KMS-11 (cell line): ENCODE measurements around the gene SLC5A2.

ENCODE experiments used
- H2AFZ ChIP-seq: fragments of 200-600 bp; sonication (generic); 2 replicates; pipeline ENCODE4 v1.6.1; 2016; ENCODE audit warnings: antibody characterized with exemption, mixed run types, low read depth
- H3K27ac ChIP-seq: fragments of 200-600 bp; sonication (generic); 2 replicates; pipeline ENCODE4 v1.6.1; 2016; ENCODE audit warnings: mild to moderate bottlenecking, mixed run types
- H3K27me3 ChIP-seq: fragments of 200-600 bp; sonication (generic); 2 replicates; pipeline ENCODE4 v1.6.1; 2017; ENCODE audit warnings: mild to moderate bottlenecking, low read depth, mixed run types, moderate library complexity; ENCODE audit not compliant: insufficient read depth
- H3K36me3 ChIP-seq: fragments of 200-600 bp; sonication (generic); 2 replicates; pipeline ENCODE4 v1.6.1; 2017; ENCODE audit warnings: mild to moderate bottlenecking, mixed run types; ENCODE audit not compliant: insufficient read depth
- H3K4me1 ChIP-seq: fragments of 200-600 bp; sonication (generic); 2 replicates; pipeline ENCODE4 v1.6.1; 2016; ENCODE audit warnings: mild to moderate bottlenecking, low read depth, mixed run types; ENCODE audit not compliant: poor library complexity, severe bottlenecking
- H3K4me2 ChIP-seq: fragments of 200-600 bp; sonication (generic); 2 replicates; pipeline ENCODE4 v1.7.0; 2016; ENCODE audit warnings: mild to moderate bottlenecking, mixed run types
- H3K4me3 ChIP-seq: fragments of 200-600 bp; sonication (generic); IDR thresholded peaks from 2 replicates; pipeline ENCODE4 v1.6.1; 2017; ENCODE audit warnings: low read depth, low read length, mixed read lengths; ENCODE audit not compliant: insufficient read depth
- H3K79me2 ChIP-seq: fragments of 200-600 bp; sonication (generic); 2 replicates; pipeline ENCODE4 v1.6.1; 2016; ENCODE audit warnings: low read depth, mixed run types; ENCODE audit not compliant: insufficient read depth
- H3K9ac ChIP-seq: fragments of 200-600 bp; sonication (generic); 2 replicates; pipeline ENCODE4 v1.6.1; 2016; ENCODE audit warnings: mild to moderate bottlenecking, mixed run types
- H4K20me1 ChIP-seq: fragments of 200-600 bp; sonication (generic); 2 replicates; pipeline ENCODE4 v1.6.1; 2016; ENCODE audit warnings: mild to moderate bottlenecking, mixed run types; ENCODE audit not compliant: insufficient read depth
- TF ChIP-seq, protein P1 (sequence below): fragments of 200-600 bp; sonication (generic); conservative IDR thresholded peaks from 2 replicates; pipeline ENCODE4 v1.6.1; 2017; ENCODE audit warnings: low read depth, mild to moderate bottlenecking, antibody characterized with exemption, low read length, moderate library complexity, mixed read lengths

Gene SLC5A2

DNA sequence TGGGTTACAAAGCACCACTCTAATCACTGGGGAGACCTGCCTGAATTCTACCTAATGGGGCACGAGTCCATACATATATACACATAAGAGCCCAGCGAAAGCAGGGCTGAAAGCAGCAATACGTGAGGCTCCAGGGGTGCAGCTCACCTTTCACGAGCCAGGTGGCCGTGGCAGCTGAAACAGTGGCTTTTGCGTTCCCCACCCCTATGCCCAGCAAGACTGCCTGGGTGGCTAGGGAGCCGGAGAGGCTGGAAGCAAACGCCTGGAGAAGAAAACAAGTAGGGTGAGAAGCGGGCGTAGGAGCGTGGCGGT lies 24.6 kb downstream of the SLC5A2 start:
- TF ChIP-seq, protein P1, sequence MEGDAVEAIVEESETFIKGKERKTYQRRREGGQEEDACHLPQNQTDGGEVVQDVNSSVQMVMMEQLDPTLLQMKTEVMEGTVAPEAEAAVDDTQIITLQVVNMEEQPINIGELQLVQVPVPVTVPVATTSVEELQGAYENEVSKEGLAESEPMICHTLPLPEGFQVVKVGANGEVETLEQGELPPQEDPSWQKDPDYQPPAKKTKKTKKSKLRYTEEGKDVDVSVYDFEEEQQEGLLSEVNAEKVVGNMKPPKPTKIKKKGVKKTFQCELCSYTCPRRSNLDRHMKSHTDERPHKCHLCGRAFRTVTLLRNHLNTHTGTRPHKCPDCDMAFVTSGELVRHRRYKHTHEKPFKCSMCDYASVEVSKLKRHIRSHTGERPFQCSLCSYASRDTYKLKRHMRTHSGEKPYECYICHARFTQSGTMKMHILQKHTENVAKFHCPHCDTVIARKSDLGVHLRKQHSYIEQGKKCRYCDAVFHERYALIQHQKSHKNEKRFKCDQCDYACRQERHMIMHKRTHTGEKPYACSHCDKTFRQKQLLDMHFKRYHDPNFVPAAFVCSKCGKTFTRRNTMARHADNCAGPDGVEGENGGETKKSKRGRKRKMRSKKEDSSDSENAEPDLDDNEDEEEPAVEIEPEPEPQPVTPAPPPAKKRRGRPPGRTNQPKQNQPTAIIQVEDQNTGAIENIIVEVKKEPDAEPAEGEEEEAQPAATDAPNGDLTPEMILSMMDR, result no peak
- peak overlapping the region; percentile 67 for H3K27ac ChIP-seq
- H3K4me2 ChIP-seq, result peak overlapping the region; percentile 83
- H3K27me3 ChIP-seq, result no peaks in the 10 kb centered on the region
- peaks cover 21% of the 10 kb centered on the region for H3K4me1 ChIP-seq
- H3K4me3 ChIP-seq, result no peak overlapping the region
- H2AFZ ChIP-seq, result peak overlapping the region; percentile 75
- 0 out of 2 replicates have a peak, but pooled peaks cover 2% of the 10 kb centered on the region for H3K36me3 ChIP-seq
- no peaks in the 10 kb centered on the region for H4K20me1 ChIP-seq
- H3K9ac ChIP-seq, result peak overlapping the region; percentile 84
- H3K79me2 ChIP-seq, result peaks cover 26% of the 10 kb centered on the region

DNA sequence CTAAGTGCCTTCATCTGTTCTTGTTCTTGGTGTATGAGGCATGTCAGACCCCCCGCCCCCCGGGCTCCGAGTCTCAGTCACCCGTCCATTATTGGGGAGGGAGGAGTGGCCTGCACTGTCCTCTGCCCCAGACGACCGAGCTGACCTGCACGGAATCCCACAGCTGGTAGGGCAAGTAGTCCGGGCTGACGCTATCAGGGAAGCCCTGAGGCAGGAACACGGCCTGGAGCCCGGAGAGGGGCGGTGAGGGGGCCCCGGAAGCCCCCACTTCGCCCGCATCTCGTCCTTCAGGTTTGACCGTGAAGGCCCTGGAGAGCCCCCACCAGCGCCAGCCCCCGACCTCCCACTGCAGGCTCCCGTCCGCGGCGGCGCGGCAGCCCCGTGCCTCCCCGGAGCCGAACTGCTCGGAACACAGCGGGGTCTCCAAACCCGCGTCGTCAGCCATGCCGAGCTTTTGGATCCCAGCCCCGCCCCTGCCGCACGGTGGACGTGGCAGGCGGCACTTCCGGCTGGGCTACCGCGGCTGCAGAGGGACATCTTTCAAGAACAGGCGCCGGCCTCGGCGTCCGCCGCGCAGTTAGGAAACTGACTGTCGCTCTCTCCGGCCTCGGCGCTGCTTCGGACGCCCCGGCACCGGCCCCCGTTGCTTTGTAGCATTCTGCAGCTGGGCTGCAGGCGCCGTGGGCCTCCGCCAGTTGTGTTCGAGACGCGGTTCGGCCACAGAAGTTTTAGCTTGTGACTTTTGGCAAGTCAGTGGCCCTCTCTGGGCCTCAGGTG lies 25.2 kb downstream of the SLC5A2 start, which contains the start of gene RUSF1:
Gene RUSF1, minus strand, starts transcription at position 463 of the 777 bp plus-strand sequence. Its CDS starts 18 bp downstream, at position 445.
- TF ChIP-seq, protein P1, result no peak
- H3K4me1 ChIP-seq, result peaks cover 21% of the 10 kb centered on the region
- no peak within 1 kb of the TSS for H3K4me3 ChIP-seq
- H3K9ac ChIP-seq, result peak within 1 kb of the TSS; percentile 84
- 0 out of 2 replicates have a peak, but pooled peaks cover 2% of the 10 kb centered on the region for H3K36me3 ChIP-seq
- peak within 1 kb of the TSS; percentile 83 for H3K4me2 ChIP-seq
- H3K27ac ChIP-seq, result peak within 1 kb of the TSS; percentile 67
- H3K27me3 ChIP-seq, result no peaks in the 10 kb centered on the region
- no peaks in the 10 kb centered on the region for H4K20me1 ChIP-seq
- peaks cover 26% of the 10 kb centered on the region for H3K79me2 ChIP-seq
- peak within 1 kb of the TSS; percentile 75 for H2AFZ ChIP-seq

GRCh38 chr16:31508706-31509195 lies 25.8 kb downstream of the SLC5A2 start:
- H3K9ac ChIP-seq, result peak overlapping the region; percentile 84
- H3K36me3 ChIP-seq, result 0 out of 2 replicates have a peak, but pooled peaks cover 2% of the 10 kb centered on the region

DNA sequence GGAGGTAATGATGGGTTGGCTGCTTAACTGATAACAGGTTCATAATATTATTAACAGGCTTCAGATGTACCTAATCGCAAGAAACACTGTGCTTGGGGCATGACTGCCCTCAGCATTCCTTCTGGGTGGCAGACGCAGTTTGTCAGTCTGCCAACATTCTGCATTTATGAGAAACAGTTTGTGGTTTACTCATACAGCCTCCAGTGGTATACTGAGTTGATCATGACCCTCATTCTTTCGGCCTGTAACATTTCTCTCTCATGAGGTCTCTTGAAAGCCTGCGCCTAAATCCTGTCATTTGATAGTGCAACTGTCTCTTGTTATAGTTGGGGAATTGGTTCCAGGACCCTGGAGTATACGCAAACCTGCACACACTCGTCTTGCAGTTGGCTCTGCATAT lies 30.2 kb downstream of the SLC5A2 start:
- H3K27ac ChIP-seq, result no peak overlapping the region
- no peak overlapping the region for H2AFZ ChIP-seq
- H3K9ac ChIP-seq, result no peak overlapping the region
- H3K36me3 ChIP-seq, result no peaks in the 10 kb centered on the region
- H3K79me2 ChIP-seq, result peaks cover 7% of the 10 kb centered on the region
- TF ChIP-seq, protein P1, result no peak
- H3K4me2 ChIP-seq, result no peak overlapping the region
- H3K4me1 ChIP-seq, result peaks cover 11% of the 10 kb centered on the region
- 0 out of 2 replicates have a peak, but pooled peaks cover 3% of the 10 kb centered on the region for H3K27me3 ChIP-seq
- H3K4me3 ChIP-seq, result no peak overlapping the region
- H4K20me1 ChIP-seq, result no peaks in the 10 kb centered on the region

More at GRCh38 chr16:31508706-31509195, 25.8 kb downstream of the SLC5A2 start:
- H3K27ac ChIP-seq, result peak overlapping the region; percentile 67
- peak overlapping the region; percentile 75 for H2AFZ ChIP-seq
- H3K4me3 ChIP-seq, result no peak overlapping the region
- peak overlapping the region; percentile 83 for H3K4me2 ChIP-seq
- H3K79me2 ChIP-seq, result peaks cover 26% of the 10 kb centered on the region
- no peaks in the 10 kb centered on the region for H3K27me3 ChIP-seq
- no peaks in the 10 kb centered on the region for H4K20me1 ChIP-seq
- TF ChIP-seq, protein P1, result no peak
- peaks cover 21% of the 10 kb centered on the region for H3K4me1 ChIP-seq
